Activated CD4-positive, alpha-beta T cell treated with anti-CD3 and anti-CD28 coated beads, Interleukin-10, Interleukin-2, amounts not matched to agents 100 ng/mL and 50 ng/mL, durations not matched to agents 16 hours and 8 hours (primary cell): ENCODE results near the gene CERS5.

Experiments
- DNase-seq: peaks from one replicate; pipeline ENCODE4 v3.0.0-alpha.2; 2020

The CERS5 gene

GRCh38 chr12:50167049-50167828, at the start of gene CERS5:
TSS of gene CERS5 (minus strand) at chr12:50167369. CDS start at chr12:50167297, 72 bp downstream.
- peak; percentile 99 for DNase-seq

- DNase-seq, result peak; percentile 23
Observed at GRCh38 chr12:50215033-50215432, 47.9 kb upstream of the CERS5 start.

GRCh38 chr12:50214018-50214417, 46.8 kb upstream of the CERS5 start:
- no peak for DNase-seq

GRCh38 chr12:50213439-50213838, 46.3 kb upstream of the CERS5 start:
- DNase-seq, result peak; percentile 28

- DNase-seq, result no peak
Observed at GRCh38 chr12:50212071-50212467, 44.9 kb upstream of the CERS5 start.

- DNase-seq, result no peak
Observed at GRCh38 chr12:50211392-50212070, 44.4 kb upstream of the CERS5 start.

- no peak for DNase-seq
Observed at GRCh38 chr12:50207424-50207823, 40.3 kb upstream of the CERS5 start.

- no peak for DNase-seq
Observed at GRCh38 chr12:50205648-50206047, 38.5 kb upstream of the CERS5 start.

GRCh38 chr12:50203691-50204090, 36.5 kb upstream of the CERS5 start:
- DNase-seq, result no peak

GRCh38 chr12:50201987-50202521, 34.9 kb upstream of the CERS5 start:
- no peak for DNase-seq

- no peak for DNase-seq
Observed at GRCh38 chr12:50200552-50201273, 33.5 kb upstream of the CERS5 start.

- DNase-seq, result no peak
Observed at GRCh38 chr12:50198829-50199228, 31.7 kb upstream of the CERS5 start.

- no peak for DNase-seq
Observed at GRCh38 chr12:50197297-50197727, 30.1 kb upstream of the CERS5 start.

- DNase-seq, result no peak
Observed at GRCh38 chr12:50196537-50196936, 29.4 kb upstream of the CERS5 start.

- DNase-seq, result no peak
Observed at GRCh38 chr12:50195832-50196231, 28.7 kb upstream of the CERS5 start.

- no peak for DNase-seq
Observed at GRCh38 chr12:50192908-50193307, 25.7 kb upstream of the CERS5 start.

- DNase-seq, result no peak
Observed at GRCh38 chr12:50192236-50192635, 25.1 kb upstream of the CERS5 start.

GRCh38 chr12:50190859-50191258, 23.7 kb upstream of the CERS5 start:
- DNase-seq, result peak; percentile 22

GRCh38 chr12:50188875-50189575, 21.9 kb upstream of the CERS5 start:
- peak; percentile 66 for DNase-seq

- no peak for DNase-seq
Observed at GRCh38 chr12:50188241-50188781, 21.1 kb upstream of the CERS5 start.

GRCh38 chr12:50187084-50187900, 20.1 kb upstream of the CERS5 start:
- DNase-seq, result peak; percentile 69

GRCh38 chr12:50186681-50187080, 19.5 kb upstream of the CERS5 start:
- DNase-seq, result no peak
